HEK293 (cell line): Measurements from ENCODE around the gene NFATC3.

Experiments
- HOXA7 ChIP-seq: sonication (generic); formaldehyde crosslinking; IDR thresholded peaks from 2 replicates; pipeline ENCODE4 v1.8.1; 2022; ENCODE audit warnings: missing genetic modification reagents, borderline replicate concordance
- HOXC10 ChIP-seq: sonication (generic); formaldehyde crosslinking; IDR thresholded peaks from 2 replicates; pipeline ENCODE4 v1.8.1; 2023; ENCODE audit warnings: mild to moderate bottlenecking, missing genetic modification reagents
- KLF1 ChIP-seq: fragments of 450-650 bp; formaldehyde crosslinking; IDR thresholded peaks from 2 replicates; pipeline ENCODE4 v1.5.1; 2016; ENCODE audit warnings: missing biosample characterization, missing genetic modification characterization
- YY2 ChIP-seq: fragments of 450-650 bp; formaldehyde crosslinking; IDR thresholded peaks from 2 replicates; pipeline ENCODE4 v1.5.1; 2016; ENCODE audit warnings: missing biosample characterization, missing genetic modification characterization
- ZBTB21 ChIP-seq: fragments of 450-650 bp; formaldehyde crosslinking; IDR thresholded peaks from 2 replicates; pipeline ENCODE4 v1.5.1; 2017; ENCODE audit warnings: missing biosample characterization, missing genetic modification characterization
- ZBTB7A ChIP-seq: fragments of 450-650 bp; formaldehyde crosslinking; IDR thresholded peaks from 2 replicates; pipeline ENCODE4 v1.5.1; 2016; ENCODE audit warnings: low read depth, missing biosample characterization, missing genetic modification characterization
- ZBTB8A ChIP-seq: fragments of 450-650 bp; formaldehyde crosslinking; IDR thresholded peaks from 2 replicates; pipeline ENCODE4 v1.5.1; 2016; ENCODE audit warnings: missing biosample characterization, missing genetic modification characterization
- ZFP37 ChIP-seq: fragments of 450-650 bp; formaldehyde crosslinking; IDR thresholded peaks from 2 replicates; pipeline ENCODE4 v1.5.1; 2016; ENCODE audit warnings: missing biosample characterization, missing genetic modification characterization
- ZNF133 ChIP-seq: fragments of 450-650 bp; formaldehyde crosslinking; IDR thresholded peaks from 2 replicates; pipeline ENCODE4 v1.5.1; 2016; ENCODE audit warnings: missing biosample characterization, missing genetic modification characterization
- ZNF146 ChIP-seq: fragments of 450-650 bp; formaldehyde crosslinking; IDR thresholded peaks from 2 replicates; pipeline ENCODE4 v1.5.1; 2016; ENCODE audit warnings: missing biosample characterization, missing genetic modification characterization
- ZNF157 ChIP-seq: fragments of 450-650 bp; formaldehyde crosslinking; IDR thresholded peaks from 2 replicates; pipeline ENCODE4 v1.5.1; 2016; ENCODE audit warnings: missing biosample characterization, missing genetic modification characterization
- ZNF19 ChIP-seq: fragments of 450-650 bp; formaldehyde crosslinking; IDR thresholded peaks from 2 replicates; pipeline ENCODE4; 2016; ENCODE audit warnings: missing biosample characterization, missing genetic modification characterization, low read depth
- ZNF266 ChIP-seq: fragments of 450-650 bp; formaldehyde crosslinking; IDR thresholded peaks from 2 replicates; pipeline ENCODE4 v1.5.1; 2016; ENCODE audit warnings: missing biosample characterization, missing genetic modification characterization, low read depth
- ZNF37A ChIP-seq: fragments of 450-650 bp; IDR thresholded peaks from 2 replicates; pipeline ENCODE4 v1.5.1; 2018; ENCODE audit warnings: missing biosample characterization, missing genetic modification characterization
- ZNF404 ChIP-seq: fragments of 450-650 bp; formaldehyde crosslinking; IDR thresholded peaks from 2 replicates; pipeline ENCODE4 v1.5.1; 2017; ENCODE audit warnings: missing biosample characterization, missing genetic modification characterization
- ZNF423 ChIP-seq: fragments of 450-650 bp; formaldehyde crosslinking; IDR thresholded peaks from 2 replicates; pipeline ENCODE4 v1.5.1; 2016; ENCODE audit warnings: missing biosample characterization, missing genetic modification characterization
- ZNF549 ChIP-seq: fragments of 450-650 bp; IDR thresholded peaks from 2 replicates; pipeline ENCODE4 v1.5.1; 2018; ENCODE audit warnings: missing biosample characterization, missing genetic modification characterization, mild to moderate bottlenecking, inconsistent platforms, moderate library complexity
- ZNF600 ChIP-seq: fragments of 450-650 bp; formaldehyde crosslinking; IDR thresholded peaks from 2 replicates; pipeline ENCODE4 v1.5.1; 2016; ENCODE audit warnings: missing biosample characterization, missing genetic modification characterization
- ZNF660 ChIP-seq: fragments of 450-650 bp; IDR thresholded peaks from 2 replicates; pipeline ENCODE4 v1.5.1; 2018; ENCODE audit warnings: missing biosample characterization, mild to moderate bottlenecking, missing genetic modification characterization
- ZNF670 ChIP-seq: fragments of 450-650 bp; formaldehyde crosslinking; IDR thresholded peaks from 2 replicates; pipeline ENCODE4 v1.5.1; 2016; ENCODE audit warnings: missing biosample characterization, missing genetic modification characterization, low read depth
- ZSCAN16 ChIP-seq: fragments of 450-650 bp; formaldehyde crosslinking; IDR thresholded peaks from 2 replicates; pipeline ENCODE4 v1.5.1; 2016; ENCODE audit warnings: missing biosample characterization, missing genetic modification characterization
- ZXDB ChIP-seq: fragments of 450-650 bp; formaldehyde crosslinking; IDR thresholded peaks from 2 replicates; pipeline ENCODE4 v1.5.1; 2016; ENCODE audit warnings: missing biosample characterization, missing genetic modification characterization
- TF ChIP-seq, protein P1 (sequence below): fragments of 450-650 bp; formaldehyde crosslinking; IDR thresholded peaks from 2 replicates; pipeline ENCODE4 v1.5.1; 2016; ENCODE audit warnings: missing biosample characterization, missing genetic modification characterization
- TF ChIP-seq, protein P2 (sequence below): fragments of 450-650 bp; formaldehyde crosslinking; IDR thresholded peaks from 2 replicates; pipeline ENCODE4 v1.5.1; 2017; ENCODE audit warnings: missing biosample characterization, missing genetic modification characterization
- TF ChIP-seq, protein P3 (sequence below): fragments of 450-650 bp; formaldehyde crosslinking; IDR thresholded peaks from 2 replicates; pipeline ENCODE4 v1.5.1; 2016; ENCODE audit warnings: missing biosample characterization, missing genetic modification characterization
- TF ChIP-seq, protein P4 (sequence below): fragments of 450-650 bp; formaldehyde crosslinking; IDR thresholded peaks from 2 replicates; pipeline ENCODE4 v1.5.1; 2016; ENCODE audit warnings: missing biosample characterization, missing genetic modification characterization
- TF ChIP-seq, protein P5 (sequence below): fragments of 450-650 bp; formaldehyde crosslinking; IDR thresholded peaks from 2 replicates; pipeline ENCODE4 v1.5.1; 2016; ENCODE audit warnings: missing biosample characterization, missing genetic modification characterization
- TF ChIP-seq, protein P6 (sequence below): fragments of 450-650 bp; formaldehyde crosslinking; IDR thresholded peaks from 2 replicates; pipeline ENCODE4 v1.5.1; 2017; ENCODE audit warnings: missing biosample characterization, missing genetic modification characterization
- TF ChIP-seq, protein P7 (sequence below): fragments of 450-650 bp; formaldehyde crosslinking; IDR thresholded peaks from 2 replicates; pipeline ENCODE4 v1.5.1; 2016; ENCODE audit warnings: missing biosample characterization, missing genetic modification characterization

The NFATC3 gene

DNA sequence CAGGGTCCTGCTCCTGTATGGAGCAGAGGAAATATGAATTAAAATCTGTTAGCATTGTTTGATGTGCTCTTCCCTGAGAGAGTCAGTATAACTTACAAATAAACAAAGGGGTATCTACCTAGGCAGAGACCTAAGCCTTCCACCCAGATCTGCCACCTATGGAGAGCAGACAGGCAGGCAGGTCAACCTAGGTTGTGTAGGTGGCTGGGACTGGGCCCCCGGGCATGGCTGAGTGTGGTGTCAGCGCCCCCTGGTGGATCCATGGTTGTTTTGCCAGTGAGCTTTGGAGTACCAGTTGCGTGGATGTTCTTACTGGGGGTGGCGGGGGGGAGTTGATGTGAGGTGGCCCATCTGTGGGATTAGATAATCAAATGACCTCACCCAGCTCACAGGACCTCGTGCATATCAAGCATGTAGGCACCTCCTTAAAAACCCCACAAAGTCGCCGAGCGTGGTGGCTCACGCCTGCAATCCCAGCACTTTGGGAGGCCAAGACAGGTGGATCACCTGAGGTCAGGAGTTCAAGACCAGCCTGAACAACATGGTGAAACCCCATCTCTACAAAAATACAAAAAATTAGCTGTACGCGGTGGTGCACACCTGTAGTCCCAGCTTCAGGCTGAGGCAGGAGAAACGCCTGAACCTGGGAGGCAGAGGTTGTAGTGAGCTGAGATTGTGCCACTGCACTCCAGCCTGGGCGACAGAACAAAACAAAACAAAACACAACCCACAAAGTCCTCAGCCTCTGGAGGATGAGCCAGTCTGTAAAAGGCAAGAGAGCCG, 44.5 kb upstream of the NFATC3 start (continued):
- TF ChIP-seq KLF1 = no peak
- no peak for TF ChIP-seq ZNF37A (tag by site-specific recombination)
- TF ChIP-seq, protein P1, sequence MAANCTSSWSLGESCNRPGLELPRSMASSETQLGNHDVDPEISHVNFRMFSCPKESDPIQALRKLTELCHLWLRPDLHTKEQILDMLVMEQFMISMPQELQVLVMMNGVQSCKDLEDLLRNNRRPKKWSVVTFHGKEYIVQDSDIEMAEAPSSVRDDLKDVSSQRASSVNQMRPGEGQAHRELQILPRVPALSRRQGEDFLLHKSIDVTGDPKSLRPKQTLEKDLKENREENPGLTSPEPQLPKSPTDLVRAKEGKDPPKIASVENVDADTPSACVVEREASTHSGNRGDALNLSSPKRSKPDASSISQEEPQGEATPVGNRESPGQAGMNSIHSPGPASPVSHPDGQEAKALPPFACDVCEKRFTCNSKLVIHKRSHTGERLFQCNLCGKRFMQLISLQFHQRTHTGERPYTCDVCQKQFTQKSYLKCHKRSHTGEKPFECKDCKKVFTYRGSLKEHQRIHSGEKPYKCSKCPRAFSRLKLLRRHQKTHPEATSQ (tag by site-specific recombination) = no peak
- TF ChIP-seq, protein P2, sequence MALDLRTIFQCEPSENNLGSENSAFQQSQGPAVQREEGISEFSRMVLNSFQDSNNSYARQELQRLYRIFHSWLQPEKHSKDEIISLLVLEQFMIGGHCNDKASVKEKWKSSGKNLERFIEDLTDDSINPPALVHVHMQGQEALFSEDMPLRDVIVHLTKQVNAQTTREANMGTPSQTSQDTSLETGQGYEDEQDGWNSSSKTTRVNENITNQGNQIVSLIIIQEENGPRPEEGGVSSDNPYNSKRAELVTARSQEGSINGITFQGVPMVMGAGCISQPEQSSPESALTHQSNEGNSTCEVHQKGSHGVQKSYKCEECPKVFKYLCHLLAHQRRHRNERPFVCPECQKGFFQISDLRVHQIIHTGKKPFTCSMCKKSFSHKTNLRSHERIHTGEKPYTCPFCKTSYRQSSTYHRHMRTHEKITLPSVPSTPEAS (tag by site-specific recombination) = no peak
- no peak for TF ChIP-seq ZNF670 (tag by site-specific recombination)
- TF ChIP-seq YY2 (tag by site-specific recombination) = no peak
- no peak for TF ChIP-seq ZNF157 (tag by site-specific recombination)
- TF ChIP-seq, protein P3, sequence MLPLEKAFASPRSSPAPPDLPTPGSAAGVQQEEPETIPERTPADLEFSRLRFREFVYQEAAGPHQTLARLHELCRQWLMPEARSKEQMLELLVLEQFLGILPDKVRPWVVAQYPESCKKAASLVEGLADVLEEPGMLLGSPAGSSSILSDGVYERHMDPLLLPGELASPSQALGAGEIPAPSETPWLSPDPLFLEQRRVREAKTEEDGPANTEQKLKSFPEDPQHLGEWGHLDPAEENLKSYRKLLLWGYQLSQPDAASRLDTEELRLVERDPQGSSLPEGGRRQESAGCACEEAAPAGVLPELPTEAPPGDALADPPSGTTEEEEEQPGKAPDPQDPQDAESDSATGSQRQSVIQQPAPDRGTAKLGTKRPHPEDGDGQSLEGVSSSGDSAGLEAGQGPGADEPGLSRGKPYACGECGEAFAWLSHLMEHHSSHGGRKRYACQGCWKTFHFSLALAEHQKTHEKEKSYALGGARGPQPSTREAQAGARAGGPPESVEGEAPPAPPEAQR (tag by site-specific recombination) = no peak
- no peak for TF ChIP-seq ZNF549 (tag by site-specific recombination)
- TF ChIP-seq ZNF266 = no peak
- TF ChIP-seq ZBTB7A (tag by site-specific recombination) = no peak
- no peak for TF ChIP-seq HOXC10
- no peak for TF ChIP-seq ZBTB21 (tag by site-specific recombination)
- no peak for TF ChIP-seq ZXDB (tag by site-specific recombination)
- no peak for TF ChIP-seq ZNF146 (tag by site-specific recombination)
- TF ChIP-seq ZBTB8A (tag by site-specific recombination) = no peak
- TF ChIP-seq, protein P4, sequence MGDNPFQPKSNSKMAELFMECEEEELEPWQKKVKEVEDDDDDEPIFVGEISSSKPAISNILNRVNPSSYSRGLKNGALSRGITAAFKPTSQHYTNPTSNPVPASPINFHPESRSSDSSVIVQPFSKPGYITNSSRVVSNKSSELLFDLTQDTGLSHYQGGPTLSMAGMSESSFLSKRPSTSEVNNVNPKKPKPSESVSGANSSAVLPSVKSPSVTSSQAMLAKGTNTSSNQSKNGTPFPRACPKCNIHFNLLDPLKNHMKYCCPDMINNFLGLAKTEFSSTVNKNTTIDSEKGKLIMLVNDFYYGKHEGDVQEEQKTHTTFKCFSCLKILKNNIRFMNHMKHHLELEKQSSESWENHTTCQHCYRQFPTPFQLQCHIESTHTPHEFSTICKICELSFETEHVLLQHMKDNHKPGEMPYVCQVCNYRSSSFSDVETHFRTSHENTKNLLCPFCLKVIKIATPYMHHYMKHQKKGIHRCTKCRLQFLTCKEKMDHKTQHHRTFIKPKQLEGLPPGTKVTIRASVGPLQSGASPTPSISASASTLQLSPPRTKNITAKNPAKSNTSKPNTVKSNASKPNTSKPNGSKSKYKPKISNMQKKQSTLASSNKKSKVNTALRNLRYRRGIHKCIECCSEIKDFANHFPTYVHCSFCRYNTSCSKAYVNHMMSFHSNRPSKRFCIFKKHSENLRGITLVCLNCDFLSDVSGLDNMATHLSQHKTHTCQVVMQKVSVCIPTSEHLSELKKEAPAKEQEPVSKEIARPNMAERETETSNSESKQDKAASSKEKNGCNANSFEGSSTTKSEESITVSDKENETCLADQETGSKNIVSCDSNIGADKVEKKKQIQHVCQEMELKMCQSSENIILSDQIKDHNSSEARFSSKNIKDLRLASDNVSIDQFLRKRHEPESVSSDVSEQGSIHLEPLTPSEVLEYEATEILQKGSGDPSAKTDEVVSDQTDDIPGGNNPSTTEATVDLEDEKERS (tag by site-specific recombination) = no peak
- TF ChIP-seq ZSCAN16 (tag by site-specific recombination) = no peak
- TF ChIP-seq ZNF423 = no peak
- TF ChIP-seq ZNF19 (tag by site-specific recombination) = no peak
- TF ChIP-seq ZFP37 (tag by site-specific recombination) = no peak
- peak; percentile 11; the same call in 1 of the 2 replicates for TF ChIP-seq ZNF600 (tag by site-specific recombination)
- TF ChIP-seq, protein P5, sequence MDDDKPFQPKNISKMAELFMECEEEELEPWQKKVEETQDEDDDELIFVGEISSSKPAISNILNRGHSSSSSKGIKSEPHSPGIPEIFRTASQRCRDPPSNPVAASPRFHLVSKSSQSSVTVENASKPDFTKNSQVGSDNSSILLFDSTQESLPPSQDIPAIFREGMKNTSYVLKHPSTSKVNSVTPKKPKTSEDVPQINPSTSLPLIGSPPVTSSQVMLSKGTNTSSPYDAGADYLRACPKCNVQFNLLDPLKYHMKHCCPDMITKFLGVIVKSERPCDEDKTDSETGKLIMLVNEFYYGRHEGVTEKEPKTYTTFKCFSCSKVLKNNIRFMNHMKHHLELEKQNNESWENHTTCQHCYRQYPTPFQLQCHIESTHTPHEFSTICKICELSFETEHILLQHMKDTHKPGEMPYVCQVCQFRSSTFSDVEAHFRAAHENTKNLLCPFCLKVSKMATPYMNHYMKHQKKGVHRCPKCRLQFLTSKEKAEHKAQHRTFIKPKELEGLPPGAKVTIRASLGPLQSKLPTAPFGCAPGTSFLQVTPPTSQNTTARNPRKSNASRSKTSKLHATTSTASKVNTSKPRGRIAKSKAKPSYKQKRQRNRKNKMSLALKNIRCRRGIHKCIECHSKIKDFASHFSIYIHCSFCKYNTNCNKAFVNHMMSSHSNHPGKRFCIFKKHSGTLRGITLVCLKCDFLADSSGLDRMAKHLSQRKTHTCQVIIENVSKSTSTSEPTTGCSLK = no peak
- TF ChIP-seq ZNF404 (tag by site-specific recombination) = no peak
- no peak for TF ChIP-seq ZNF133 (tag by site-specific recombination)
- TF ChIP-seq ZNF660 (tag by site-specific recombination) = peak; percentile 89
- TF ChIP-seq, protein P6, sequence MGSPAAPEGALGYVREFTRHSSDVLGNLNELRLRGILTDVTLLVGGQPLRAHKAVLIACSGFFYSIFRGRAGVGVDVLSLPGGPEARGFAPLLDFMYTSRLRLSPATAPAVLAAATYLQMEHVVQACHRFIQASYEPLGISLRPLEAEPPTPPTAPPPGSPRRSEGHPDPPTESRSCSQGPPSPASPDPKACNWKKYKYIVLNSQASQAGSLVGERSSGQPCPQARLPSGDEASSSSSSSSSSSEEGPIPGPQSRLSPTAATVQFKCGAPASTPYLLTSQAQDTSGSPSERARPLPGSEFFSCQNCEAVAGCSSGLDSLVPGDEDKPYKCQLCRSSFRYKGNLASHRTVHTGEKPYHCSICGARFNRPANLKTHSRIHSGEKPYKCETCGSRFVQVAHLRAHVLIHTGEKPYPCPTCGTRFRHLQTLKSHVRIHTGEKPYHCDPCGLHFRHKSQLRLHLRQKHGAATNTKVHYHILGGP (tag by site-specific recombination) = no peak
- no peak for TF ChIP-seq HOXA7 (CRISPR knock-in tag)
- TF ChIP-seq, protein P7, sequence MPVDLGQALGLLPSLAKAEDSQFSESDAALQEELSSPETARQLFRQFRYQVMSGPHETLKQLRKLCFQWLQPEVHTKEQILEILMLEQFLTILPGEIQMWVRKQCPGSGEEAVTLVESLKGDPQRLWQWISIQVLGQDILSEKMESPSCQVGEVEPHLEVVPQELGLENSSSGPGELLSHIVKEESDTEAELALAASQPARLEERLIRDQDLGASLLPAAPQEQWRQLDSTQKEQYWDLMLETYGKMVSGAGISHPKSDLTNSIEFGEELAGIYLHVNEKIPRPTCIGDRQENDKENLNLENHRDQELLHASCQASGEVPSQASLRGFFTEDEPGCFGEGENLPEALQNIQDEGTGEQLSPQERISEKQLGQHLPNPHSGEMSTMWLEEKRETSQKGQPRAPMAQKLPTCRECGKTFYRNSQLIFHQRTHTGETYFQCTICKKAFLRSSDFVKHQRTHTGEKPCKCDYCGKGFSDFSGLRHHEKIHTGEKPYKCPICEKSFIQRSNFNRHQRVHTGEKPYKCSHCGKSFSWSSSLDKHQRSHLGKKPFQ (tag by site-specific recombination) = no peak
